ENCODE results near the gene FUOM. TPM values are rescaled to one million over a fixed set of nuclear protein-coding genes. Genes with fewer than 3 reads are reported as not detected.

FUOM gene
- total RNA-seq, 2 experiments from 2014 or later, result 15.4 to 17.3 TPM

DNA sequence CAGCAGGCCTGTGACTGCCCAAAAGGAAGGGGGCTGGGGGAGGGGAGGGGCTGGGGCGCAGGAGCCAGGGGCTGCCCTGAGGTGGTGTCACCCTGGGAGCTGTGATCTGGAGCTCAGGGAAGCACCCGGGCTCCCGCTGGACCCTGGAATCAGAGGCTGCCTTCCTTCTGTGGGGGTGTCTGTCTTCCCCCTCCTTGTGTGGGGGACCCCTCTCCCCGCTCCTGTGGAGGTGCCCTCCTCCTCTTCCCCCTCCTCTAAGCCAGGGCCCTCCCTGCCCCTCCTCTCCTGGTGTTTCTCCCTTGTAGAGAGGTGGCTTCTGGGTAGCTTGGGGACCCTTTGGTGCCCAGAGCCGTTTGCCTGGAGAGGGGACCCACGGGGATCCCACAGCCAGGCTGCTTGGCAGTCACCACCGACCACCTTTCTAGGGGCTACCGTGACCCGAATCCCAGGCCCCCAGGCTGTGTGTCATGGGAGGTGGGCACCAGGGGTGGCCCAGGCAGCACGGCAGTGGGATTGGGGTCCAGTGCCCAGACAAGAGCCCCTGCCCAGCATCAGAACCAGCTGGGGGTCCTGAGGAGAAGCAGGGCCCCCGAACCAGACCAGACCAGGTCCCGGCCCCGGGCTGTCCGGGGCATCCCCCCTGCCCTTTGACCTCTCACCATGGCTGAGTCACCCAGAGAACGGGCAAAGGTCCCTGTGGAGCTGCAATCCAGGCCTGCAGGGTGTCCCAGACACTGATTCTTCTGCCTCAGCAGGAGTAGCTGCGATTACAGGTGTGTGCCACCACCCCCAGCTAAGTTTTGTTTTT, 9.9 kb downstream of the FUOM start:
- H3K27me3 Mint-ChIP-seq, result peaks cover 17% of the 10 kb centered on the region
- no peaks in the 10 kb centered on the region for H3K4me1 Mint-ChIP-seq
- no peaks in the 10 kb centered on the region for H3K36me3 Mint-ChIP-seq
- H3K4me3 Mint-ChIP-seq, result no peak overlapping the region
- POLR2A ChIA-PET, result interaction anchor here (1.3 kb wide), 1 partner anchor 10 kb away, joined by 5 read pairs; the partner anchor contains the start of gene FUOM
- DNase-seq (no peak), ATAC-seq (ENCODE audit: low read depth) (no peak)
- no peak overlapping the region for H3K27ac Mint-ChIP-seq
- no peaks in the 10 kb centered on the region for H3K9me3 Mint-ChIP-seq

GRCh38 chr10:133346413-133346812, 11.4 kb downstream of the FUOM start:
- DNase-seq, result no peak
- Mint-ChIP-seq H3K27me3 (peaks cover 24% of the 10 kb centered on the region), H3K36me3 (no peaks in the 10 kb centered on the region), H3K27ac (no peak overlapping the region), H3K4me3 (no peak overlapping the region), H3K4me1 (no peaks in the 10 kb centered on the region), H3K9me3 (no peaks in the 10 kb centered on the region)
- POLR2A ChIA-PET, result no interaction called here
- no peak for ATAC-seq (ENCODE audit: low read depth)

- Mint-ChIP-seq H3K27ac (no peak overlapping the region), H3K9me3 (no peaks in the 10 kb centered on the region), H3K4me1 (no peaks in the 10 kb centered on the region)
These were observed 13.6 kb downstream of the FUOM start for GRCh38 chr10:133344236-133344635.

DNA sequence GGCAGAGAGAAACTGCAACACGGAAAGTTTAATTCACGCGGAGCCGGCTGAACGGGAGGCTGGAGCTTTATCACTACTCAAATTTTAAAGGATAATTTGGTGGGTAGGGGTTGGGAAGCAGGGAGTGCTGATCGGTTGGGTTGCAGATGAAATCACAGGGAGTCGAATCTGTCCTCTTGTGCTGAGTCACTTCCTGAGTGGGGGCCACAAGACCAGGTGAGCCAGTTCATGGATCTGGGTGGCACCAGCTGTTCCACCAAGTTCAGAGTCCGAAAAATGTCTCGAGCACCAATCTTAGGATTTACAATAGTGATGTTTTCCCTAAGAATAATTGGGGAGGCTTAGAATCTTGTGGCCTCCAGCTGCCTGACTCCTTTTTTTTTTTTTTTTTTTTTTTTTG, 14.3 kb downstream of the FUOM start:
- Mint-ChIP-seq H3K9me3 (no peaks in the 10 kb centered on the region), H3K36me3 (no peaks in the 10 kb centered on the region), H3K27me3 (peaks cover 26% of the 10 kb centered on the region), H3K4me3 (no peak overlapping the region), H3K27ac (no peak overlapping the region), H3K4me1 (no peaks in the 10 kb centered on the region)
- POLR2A ChIA-PET, result interaction anchor here (0.7 kb wide), 1 partner anchor 98 kb away, joined by 4 read pairs; no protein-coding TSS in a partner anchor
- DNase-seq, result no peak
- ATAC-seq (ENCODE audit: low read depth), result no peak

More at GRCh38 chr10:133344236-133344635, 13.6 kb downstream of the FUOM start:
- POLR2A ChIA-PET, result interaction anchor here (0.7 kb wide), 1 partner anchor 98 kb away, joined by 4 read pairs; no protein-coding TSS in a partner anchor
- Mint-ChIP-seq H3K4me3 (no peak overlapping the region), H3K27me3 (peaks cover 26% of the 10 kb centered on the region), H3K36me3 (no peaks in the 10 kb centered on the region)
- no peak for DNase-seq
- no peak for ATAC-seq (ENCODE audit: low read depth)

- ATAC-seq (ENCODE audit: low read depth), result no peak
- no peaks in the 10 kb centered on the region for H3K36me3 Mint-ChIP-seq
- no peak for DNase-seq
- POLR2A ChIA-PET, result no interaction called here
- peaks cover 26% of the 10 kb centered on the region for H3K27me3 Mint-ChIP-seq
- H3K4me1 Mint-ChIP-seq, result no peaks in the 10 kb centered on the region
- H3K9me3 Mint-ChIP-seq, result no peaks in the 10 kb centered on the region
- no peak overlapping the region for H3K4me3 Mint-ChIP-seq
- H3K27ac Mint-ChIP-seq, result no peak overlapping the region
These were observed 14.9 kb downstream of the FUOM start for GRCh38 chr10:133342942-133343341.

GRCh38 chr10:133341983-133342382, 15.8 kb downstream of the FUOM start:
- DNase-seq (no peak), ATAC-seq (ENCODE audit: low read depth) (no peak)
- Mint-ChIP-seq H3K27me3 (peaks cover 26% of the 10 kb centered on the region), H3K36me3 (no peaks in the 10 kb centered on the region), H3K4me3 (no peak overlapping the region), H3K4me1 (no peaks in the 10 kb centered on the region), H3K27ac (no peak overlapping the region), H3K9me3 (no peaks in the 10 kb centered on the region)
- POLR2A ChIA-PET, result interaction anchor here (0.6 kb wide), 1 partner anchor 40 kb away, joined by 3 read pairs; no protein-coding TSS in a partner anchor

DNA sequence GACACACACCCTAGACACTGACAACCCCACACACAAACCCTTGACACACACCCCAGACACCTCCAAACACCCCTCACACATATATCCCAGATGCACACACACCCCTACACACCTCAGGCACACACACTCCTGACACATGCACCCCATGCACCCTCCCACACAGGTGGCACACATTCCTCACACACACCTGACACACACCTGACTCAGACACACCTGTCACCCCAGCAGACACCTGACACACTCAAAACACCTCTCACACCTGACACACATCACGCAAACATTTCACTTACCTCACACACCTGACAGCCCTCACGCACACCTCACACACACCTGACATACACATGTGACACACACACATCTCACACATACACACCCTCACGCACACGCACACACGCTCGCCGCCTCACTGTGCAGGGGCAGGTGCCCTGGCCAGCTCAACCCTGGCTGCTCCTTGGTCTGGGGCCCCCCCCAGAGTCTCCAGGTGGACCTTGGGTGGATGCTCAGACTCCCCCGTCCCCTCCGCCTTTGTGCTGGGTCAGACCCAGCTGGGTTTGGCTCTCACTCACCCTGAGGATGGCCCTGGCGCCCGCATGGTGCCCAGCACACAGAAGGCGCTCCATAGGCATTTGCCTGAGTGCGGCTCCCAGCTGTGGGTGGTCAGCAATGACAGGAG, 18.0 kb downstream of the FUOM start:
- H3K36me3 Mint-ChIP-seq, result no peaks in the 10 kb centered on the region
- no peak for DNase-seq
- H3K4me3 Mint-ChIP-seq, result no peak overlapping the region
- ATAC-seq (ENCODE audit: low read depth), result no peak
- H3K27ac Mint-ChIP-seq, result no peak overlapping the region
- H3K27me3 Mint-ChIP-seq, result peaks cover 18% of the 10 kb centered on the region
- POLR2A ChIA-PET, result interaction anchor here (0.7 kb wide), 1 partner anchor 19 kb away, joined by 3 read pairs; no protein-coding TSS in a partner anchor
- H3K4me1 Mint-ChIP-seq, result peaks cover 1% of the 10 kb centered on the region
- no peaks in the 10 kb centered on the region for H3K9me3 Mint-ChIP-seq

DNA sequence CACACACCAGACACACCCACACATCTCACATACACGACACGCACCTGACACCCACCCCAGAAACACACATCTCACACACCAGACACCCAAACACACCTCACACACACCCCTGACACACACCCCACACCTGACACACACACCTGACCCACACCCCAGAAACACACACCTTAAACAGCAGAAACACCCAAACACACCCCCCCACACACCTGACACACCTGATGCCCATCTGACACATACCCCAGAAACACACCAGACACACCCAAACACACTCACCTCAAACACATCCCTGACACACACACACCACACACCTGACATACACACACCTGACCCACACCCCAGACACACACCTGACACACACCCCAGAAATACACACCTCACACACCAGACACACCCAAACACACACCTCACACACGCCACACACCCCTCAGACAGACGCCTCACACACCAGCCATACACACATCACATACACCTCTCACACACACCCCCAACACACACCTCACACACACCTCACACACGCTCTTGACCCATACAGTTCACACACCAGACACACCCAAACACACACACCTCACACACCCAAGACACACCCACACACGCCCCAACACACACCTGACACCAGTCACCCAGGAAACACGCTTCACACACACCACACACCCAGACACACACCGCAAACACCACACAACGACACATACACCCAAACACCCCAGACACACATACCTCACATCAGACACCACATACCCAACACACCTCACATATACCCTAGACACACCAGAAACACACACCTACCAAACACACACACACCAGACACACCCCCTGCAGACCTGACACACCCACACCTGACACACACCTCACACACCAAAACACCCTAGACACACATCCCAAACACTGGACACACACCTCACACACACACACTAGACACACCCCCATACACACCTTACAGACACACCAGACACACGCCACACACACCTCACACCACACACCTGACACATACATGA, 19.4 kb downstream of the FUOM start:
- Mint-ChIP-seq H3K4me1 (peaks cover 1% of the 10 kb centered on the region), H3K9me3 (no peaks in the 10 kb centered on the region), H3K27me3 (peaks cover 20% of the 10 kb centered on the region), H3K27ac (no peak overlapping the region), H3K36me3 (no peaks in the 10 kb centered on the region), H3K4me3 (no peak overlapping the region)
- DNase-seq (no peak), ATAC-seq (ENCODE audit: low read depth) (no peak)
- POLR2A ChIA-PET, result no interaction called here

DNA sequence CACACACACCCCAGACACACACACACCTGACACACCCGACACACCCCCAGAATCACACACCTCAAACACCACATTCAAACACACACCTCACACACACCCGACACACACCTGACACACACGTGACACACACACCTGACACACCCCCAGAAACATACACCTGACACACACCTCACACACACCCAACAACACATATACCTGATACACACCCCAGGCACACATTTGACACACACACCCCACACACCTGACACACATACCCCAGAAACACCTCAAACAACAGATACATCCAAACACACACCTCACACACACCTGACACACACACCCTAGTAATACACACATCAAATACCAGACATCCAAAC, 20.5 kb downstream of the FUOM start:
- Mint-ChIP-seq H3K27me3 (peaks cover 26% of the 10 kb centered on the region), H3K9me3 (no peaks in the 10 kb centered on the region), H3K27ac (no peak overlapping the region), H3K36me3 (no peaks in the 10 kb centered on the region), H3K4me3 (no peak overlapping the region), H3K4me1 (peaks cover 1% of the 10 kb centered on the region)
- POLR2A ChIA-PET, result interaction anchor here (1.0 to 1.1 kb wide), 2 partner anchors 11 to 36 kb away, joined by 3 read pairs; partner anchors contain the start of gene ECHS1
- ATAC-seq (ENCODE audit: low read depth) (no peak), DNase-seq (no peak)

GRCh38 chr10:133336577-133337369, 21.0 kb downstream of the FUOM start, which contains the start of gene CALY:
TSS of gene CALY (minus strand) at chr10:133336896. CDS start at chr10:133328989, 7,907 bp downstream.
- no peak within 1 kb of the TSS for H3K27ac Mint-ChIP-seq
- peak within 1 kb of the TSS; percentile 53 for H3K4me3 Mint-ChIP-seq
- ATAC-seq (ENCODE audit: low read depth) (peak; percentile 37), DNase-seq (peak; percentile 87)
- peaks cover 1% of the 10 kb centered on the region for H3K4me1 Mint-ChIP-seq
- no peaks in the 10 kb centered on the region for H3K9me3 Mint-ChIP-seq
- H3K27me3 Mint-ChIP-seq, result peaks cover 28% of the 10 kb centered on the region
- H3K36me3 Mint-ChIP-seq, result no peaks in the 10 kb centered on the region
- POLR2A ChIA-PET, result interaction anchor here (0.9 to 1.9 kb wide), 5 partner anchors 10 to 54 kb away, joined by 3 to 4 read pairs (median 3); partner anchors contain the start of genes ECHS1 and FUOM

- Mint-ChIP-seq H3K27ac (no peak overlapping the region), H3K9me3 (no peaks in the 10 kb centered on the region), H3K36me3 (no peaks in the 10 kb centered on the region), H3K27me3 (peaks cover 29% of the 10 kb centered on the region), H3K4me1 (peaks cover 1% of the 10 kb centered on the region), H3K4me3 (no peak overlapping the region)
- POLR2A ChIA-PET, result interaction anchor here (0.9 to 1.9 kb wide), 5 partner anchors 9 to 54 kb away, joined by 3 to 4 read pairs (median 3); partner anchors contain the start of genes ECHS1 and FUOM
- ATAC-seq (ENCODE audit: low read depth) (no peak), DNase-seq (no peak)
These were observed 21.7 kb downstream of the FUOM start for GRCh38 chr10:133336118-133336576.
